Body of pancreas (tissue), 4 donors: Measurements from ENCODE around the gene AMY1A.
"Not testable (repeated sequence)": the region's sequence is repeated elsewhere in the genome, so short reads cannot be mapped to it uniquely, and the experiment has no call there.

ENCODE experiments used
- POLR2A ChIP-seq, 3 donors: fragments of 450-650 bp; IDR thresholded peaks; one replicate each; pipeline ENCODE4 v1.6.1; 2016; ENCODE audit warnings: antibody characterized with exemption in 3 of 3, mild to moderate bottlenecking in 2 of 3
- TF ChIP-seq, protein P1 (sequence below), 7 experiments: fragments of 450-650 bp in 4 of 7; fragments of 200-600 bp in 3 of 7; sonication (generic) in 3 of 7; IDR thresholded peaks; one replicate each; pipeline ENCODE4 v1.5.1; 2016 to 2019; ENCODE audit warnings: antibody characterized with exemption in 7 of 7

DNA sequence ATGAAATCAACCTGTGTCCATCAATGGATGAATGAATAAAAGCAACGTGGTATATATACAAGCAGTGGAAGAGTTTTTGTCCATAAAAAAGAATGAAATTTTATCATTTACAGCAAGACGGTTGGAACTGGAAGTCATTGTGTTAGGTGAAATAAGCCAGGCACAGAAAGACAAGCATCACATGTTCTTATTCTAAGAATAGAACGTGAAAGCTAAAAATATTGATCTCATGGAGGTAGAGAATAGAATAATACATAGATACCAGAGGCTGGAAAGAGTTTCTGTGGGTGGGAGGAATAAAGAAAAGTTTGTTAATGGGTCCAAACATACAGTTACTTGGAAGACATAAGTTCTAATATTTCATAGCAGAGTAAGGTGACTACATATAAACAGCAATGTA lies 54.8 kb downstream of the AMY1A start:
- TF ChIP-seq, protein P1, sequence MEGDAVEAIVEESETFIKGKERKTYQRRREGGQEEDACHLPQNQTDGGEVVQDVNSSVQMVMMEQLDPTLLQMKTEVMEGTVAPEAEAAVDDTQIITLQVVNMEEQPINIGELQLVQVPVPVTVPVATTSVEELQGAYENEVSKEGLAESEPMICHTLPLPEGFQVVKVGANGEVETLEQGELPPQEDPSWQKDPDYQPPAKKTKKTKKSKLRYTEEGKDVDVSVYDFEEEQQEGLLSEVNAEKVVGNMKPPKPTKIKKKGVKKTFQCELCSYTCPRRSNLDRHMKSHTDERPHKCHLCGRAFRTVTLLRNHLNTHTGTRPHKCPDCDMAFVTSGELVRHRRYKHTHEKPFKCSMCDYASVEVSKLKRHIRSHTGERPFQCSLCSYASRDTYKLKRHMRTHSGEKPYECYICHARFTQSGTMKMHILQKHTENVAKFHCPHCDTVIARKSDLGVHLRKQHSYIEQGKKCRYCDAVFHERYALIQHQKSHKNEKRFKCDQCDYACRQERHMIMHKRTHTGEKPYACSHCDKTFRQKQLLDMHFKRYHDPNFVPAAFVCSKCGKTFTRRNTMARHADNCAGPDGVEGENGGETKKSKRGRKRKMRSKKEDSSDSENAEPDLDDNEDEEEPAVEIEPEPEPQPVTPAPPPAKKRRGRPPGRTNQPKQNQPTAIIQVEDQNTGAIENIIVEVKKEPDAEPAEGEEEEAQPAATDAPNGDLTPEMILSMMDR (IDR thresholded peaks at IDR 0.05): not testable (repeated sequence)
- not testable (repeated sequence) for TF ChIP-seq POLR2A (IDR thresholded peaks at IDR 0.05)
